Testis (tissue), 3 donors: ENCODE data around the gene BMP7. TPM values are rescaled to one million over a fixed set of nuclear protein-coding genes. Genes with fewer than 3 reads are reported as not detected.

Experiments
- DNase-seq: peaks from one replicate; pipeline ENCODE4 v3.0.0-alpha.2; 2019
- H3K27ac ChIP-seq, 2 donors: fragments of 200-600 bp; sonication (generic); one replicate each; pipeline ENCODE4 v1.5.1; 2019
- H3K27me3 ChIP-seq: fragments of 200-600 bp; sonication (generic); one replicate; pipeline ENCODE4 v1.5.1; 2019
- H3K36me3 ChIP-seq: fragments of 200-600 bp; sonication (generic); one replicate; pipeline ENCODE4 v1.5.1; 2017; ENCODE audit warnings: low read depth; ENCODE audit errors: missing control alignments
- H3K4me1 ChIP-seq: fragments of 200-600 bp; sonication (generic); one replicate; pipeline ENCODE4 v1.5.1; 2019
- H3K4me3 ChIP-seq, 2 donors: fragments of 200-600 bp; sonication (generic); one replicate each; pipeline ENCODE4 v1.5.1; 2017 to 2019
- H3K9me3 ChIP-seq: fragments of 200-600 bp; sonication (generic); one replicate; pipeline ENCODE4 v1.5.1; 2017
- POLR2A ChIP-seq: fragments of 450-650 bp; IDR thresholded peaks from one replicate; pipeline ENCODE4 v1.6.1; 2017; ENCODE audit warnings: antibody characterized with exemption, mild to moderate bottlenecking, moderate library complexity
- WGBS, 2 donors: methylation state at CpG; one replicate each; pipeline ENCODE4 v1.1.5; 2018; 5-methylcytosine and 5-hydroxymethylcytosine counted together
- intact Hi-C: fragments of 100-400 bp; cut with DNase I; formaldehyde crosslinking; loops from one replicate; pipeline ENCODE4 v1.15.1; 2023; ENCODE audit warnings: low total_unique reads
- polyA plus RNA-seq: library from polyadenylated mRNA; stranded (reverse); fragments of 350-450 nt; fragmentation: Illumina TruSeq; extraction: RNeasy Lipid Tissue Mini Kit (QIAGEN cat#74804); gene quantifications from one replicate; pipeline ENCODE4 v1.2.3, GENCODE V29; 2014; ENCODE audit warnings: low read depth, low replicate concordance; ENCODE audit not compliant: insufficient read depth
- total RNA-seq, 2 donors: library from RNA; depleted of rRNA; stranded (reverse); fragments of >200 nt; gene quantifications; one replicate each; pipeline ENCODE4 v1.2.3, GENCODE V29; 2016
- TF ChIP-seq, protein P1 (sequence below), 3 experiments: fragments of 450-650 bp in 2 of 3; fragments of 200-600 bp in 1 of 3; sonication (generic) in 1 of 3; IDR thresholded peaks; one replicate each; pipeline ENCODE4 v1.5.1; 2016 to 2019; ENCODE audit warnings: antibody characterized with exemption in 3 of 3, mild to moderate bottlenecking in 2 of 3, moderate library complexity in 1 of 3

Gene BMP7
- total and polyA plus RNA-seq, 3 donors from 2014 or later, result 2.4 to 7.1 (median 3.3) TPM

GRCh38 chr20:57205606-57206219 lies 60.7 kb downstream of the BMP7 start:
- intact Hi-C loops, result no loop called here
- no peak for TF ChIP-seq POLR2A
- TF ChIP-seq, protein P1, sequence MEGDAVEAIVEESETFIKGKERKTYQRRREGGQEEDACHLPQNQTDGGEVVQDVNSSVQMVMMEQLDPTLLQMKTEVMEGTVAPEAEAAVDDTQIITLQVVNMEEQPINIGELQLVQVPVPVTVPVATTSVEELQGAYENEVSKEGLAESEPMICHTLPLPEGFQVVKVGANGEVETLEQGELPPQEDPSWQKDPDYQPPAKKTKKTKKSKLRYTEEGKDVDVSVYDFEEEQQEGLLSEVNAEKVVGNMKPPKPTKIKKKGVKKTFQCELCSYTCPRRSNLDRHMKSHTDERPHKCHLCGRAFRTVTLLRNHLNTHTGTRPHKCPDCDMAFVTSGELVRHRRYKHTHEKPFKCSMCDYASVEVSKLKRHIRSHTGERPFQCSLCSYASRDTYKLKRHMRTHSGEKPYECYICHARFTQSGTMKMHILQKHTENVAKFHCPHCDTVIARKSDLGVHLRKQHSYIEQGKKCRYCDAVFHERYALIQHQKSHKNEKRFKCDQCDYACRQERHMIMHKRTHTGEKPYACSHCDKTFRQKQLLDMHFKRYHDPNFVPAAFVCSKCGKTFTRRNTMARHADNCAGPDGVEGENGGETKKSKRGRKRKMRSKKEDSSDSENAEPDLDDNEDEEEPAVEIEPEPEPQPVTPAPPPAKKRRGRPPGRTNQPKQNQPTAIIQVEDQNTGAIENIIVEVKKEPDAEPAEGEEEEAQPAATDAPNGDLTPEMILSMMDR (IDR thresholded peaks at IDR 0.05), result no peak
- Histone ChIP-seq H3K36me3 (no peaks in the 10 kb centered on the region), H3K4me3 (no peak overlapping the region), H3K27me3 (no peaks in the 10 kb centered on the region), H3K9me3 (no peaks in the 10 kb centered on the region), H3K4me1 (no peaks in the 10 kb centered on the region), H3K27ac (no peak overlapping the region)
- DNase-seq, result no peak
- 71% methylated on average over 12 of the region's 12 CpGs for WGBS, 2 donors

GRCh38 chr20:57203986-57204385 lies 62.5 kb downstream of the BMP7 start:
- intact Hi-C loops, result no loop called here
- Histone ChIP-seq H3K27ac (no peak overlapping the region), H3K36me3 (no peaks in the 10 kb centered on the region), H3K4me1 (no peaks in the 10 kb centered on the region), H3K9me3 (no peaks in the 10 kb centered on the region), H3K27me3 (no peaks in the 10 kb centered on the region), H3K4me3 (no peak overlapping the region)
- 61 to 75% methylated on average over 7 of the region's 7 CpGs for WGBS, 2 donors
- DNase-seq, result no peak
- TF ChIP-seq, protein P1 (IDR thresholded peaks at IDR 0.05), result no peak
- TF ChIP-seq POLR2A, result no peak

DNA sequence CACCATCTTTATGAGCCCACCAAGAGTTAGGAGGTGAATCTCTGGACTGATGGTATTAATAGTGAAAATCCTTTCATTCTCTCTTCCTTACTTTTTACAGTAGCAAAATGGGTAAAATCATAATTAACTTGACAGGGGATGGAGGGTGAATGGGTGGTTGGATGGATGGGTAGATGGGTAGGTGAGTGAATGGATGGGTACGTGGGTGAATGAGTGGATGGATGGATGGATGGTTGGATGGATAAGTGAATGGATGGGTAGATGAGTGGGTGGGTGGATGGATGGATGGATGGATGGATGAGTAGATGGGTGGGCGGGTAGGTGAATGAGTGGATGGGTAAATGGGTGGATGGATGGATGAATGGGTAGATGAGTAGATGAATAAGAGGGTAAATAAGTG lies 63.2 kb downstream of the BMP7 start:
- no peaks in the 10 kb centered on the region for H3K9me3 ChIP-seq
- H3K27ac ChIP-seq, result no peak overlapping the region
- TF ChIP-seq POLR2A, result no peak
- TF ChIP-seq, protein P1 (IDR thresholded peaks at IDR 0.05), result no peak
- no peaks in the 10 kb centered on the region for H3K36me3 ChIP-seq
- intact Hi-C loops, result no loop called here
- no peak overlapping the region for H3K4me3 ChIP-seq
- DNase-seq, result no peak
- H3K4me1 ChIP-seq, result no peaks in the 10 kb centered on the region
- no peaks in the 10 kb centered on the region for H3K27me3 ChIP-seq
- 82 to 95% methylated on average over 2 of the region's 2 CpGs for WGBS, 2 donors

DNA sequence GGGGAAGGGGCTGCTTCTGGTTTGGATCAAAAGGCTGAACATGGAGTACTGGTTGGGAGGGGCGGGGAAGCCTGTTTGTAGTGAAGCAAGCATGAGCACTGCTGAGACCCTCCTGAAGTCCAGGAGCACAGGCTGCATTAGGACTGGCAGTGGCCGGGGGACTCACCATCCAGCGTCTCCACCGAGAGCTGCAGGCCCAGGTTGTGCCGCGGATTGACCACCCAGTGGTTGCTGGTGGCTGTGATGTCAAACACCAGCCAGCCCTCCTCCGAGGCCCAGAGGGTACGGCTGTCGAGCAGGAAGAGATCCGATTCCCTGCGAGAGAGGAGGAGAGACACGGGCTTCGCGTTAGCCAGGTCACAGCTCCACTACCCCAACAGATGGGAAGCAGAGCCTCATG lies 64.1 kb downstream of the BMP7 start:
- Histone ChIP-seq H3K27me3 (no peaks in the 10 kb centered on the region), H3K9me3 (no peaks in the 10 kb centered on the region), H3K4me1 (no peaks in the 10 kb centered on the region), H3K27ac (no peak overlapping the region), H3K36me3 (no peaks in the 10 kb centered on the region), H3K4me3 (no peak overlapping the region)
- 87 to 93% methylated on average over 9 to 14 of the region's 14 CpGs for WGBS, 2 donors
- TF ChIP-seq, protein P1 (IDR thresholded peaks at IDR 0.05), result no peak
- no peak for TF ChIP-seq POLR2A
- intact Hi-C loops, result no loop called here
- DNase-seq, result no peak
